Subcutaneous abdominal adipose tissue (tissue), 5 donors: ENCODE results near the gene PAFAH2.

Experiments used
- H3K27ac ChIP-seq: one replicate; pipeline ENCODE4 v1.7.0; 2013; ENCODE audit warnings: low read depth, mild to moderate bottlenecking, inconsistent platforms, low read length, moderate library complexity
- H3K27me3 ChIP-seq, 5 donors: one replicate each; pipeline ENCODE4 v1.7.0; 2013; ENCODE audit warnings: low read length in 5 of 5, inconsistent platforms in 1 of 5; ENCODE audit not compliant: control insufficient read depth in 5 of 5, insufficient read depth in 4 of 5
- H3K36me3 ChIP-seq, 5 donors: one replicate each; pipeline ENCODE4 v1.7.0; 2013; ENCODE audit warnings: low read length in 5 of 5; ENCODE audit not compliant: control insufficient read depth in 5 of 5, insufficient read depth in 5 of 5
- H3K4me1 ChIP-seq, 5 donors: one replicate each; pipeline ENCODE4 v1.7.0; 2013; ENCODE audit warnings: low read length in 5 of 5, mild to moderate bottlenecking in 3 of 5, moderate library complexity in 1 of 5; ENCODE audit not compliant: control insufficient read depth in 5 of 5, insufficient read depth in 5 of 5
- H3K4me3 ChIP-seq, 5 donors: one replicate each; pipeline ENCODE4 v1.7.0; 2013; ENCODE audit warnings: low read length in 5 of 5, low read depth in 1 of 5
- H3K9ac ChIP-seq, 5 donors: one replicate each; pipeline ENCODE4 v1.7.0; 2013; ENCODE audit warnings: low read length in 5 of 5, mild to moderate bottlenecking in 4 of 5, moderate library complexity in 3 of 5
- H3K9me3 ChIP-seq, 5 donors: one replicate each; pipeline ENCODE4 v1.7.0; 2013; ENCODE audit warnings: low read length in 5 of 5; ENCODE audit not compliant: control insufficient read depth in 5 of 5
- donor health status: healthy.
- donor health status: healthy.
- donor health status: healthy.
- donor health status: healthy.
- donor health status: healthy.

PAFAH2 gene

GRCh38 chr1:26031196-26031595 lies 33.3 kb upstream of the PAFAH2 start:
- H3K27ac ChIP-seq = no peak overlapping the region
- H3K4me3 ChIP-seq = no peak overlapping the region
- peaks cover 4 to 24% (median 14%) of the 10 kb centered on the region in 5 donors for H3K27me3 ChIP-seq
- no peak overlapping the region for H3K9ac ChIP-seq
- no peaks in the 10 kb centered on the region for H3K36me3 ChIP-seq
- peaks cover 0 to 18% (median 10%) of the 10 kb centered on the region in 5 donors for H3K4me1 ChIP-seq
- H3K9me3 ChIP-seq = no peaks in the 10 kb centered on the region

- Histone ChIP-seq H3K27ac (no peak overlapping the region), H3K4me1 (peaks cover 0 to 5% (median 4%) of the 10 kb centered on the region in 5 donors), H3K36me3 (no peaks in the 10 kb centered on the region), H3K9ac (no peak overlapping the region), H3K9me3 (no peaks in the 10 kb centered on the region), H3K27me3 (peaks cover 4 to 23% (median 13%) of the 10 kb centered on the region in 5 donors), H3K4me3 (no peak overlapping the region)
These were observed 32.1 kb upstream of the PAFAH2 start for GRCh38 chr1:26029864-26030481.

- no peaks in the 10 kb centered on the region for H3K36me3 ChIP-seq
- no peak overlapping the region for H3K27ac ChIP-seq
- H3K4me3 ChIP-seq = no peak overlapping the region
- no peaks in the 10 kb centered on the region for H3K4me1 ChIP-seq
- H3K9me3 ChIP-seq = no peaks in the 10 kb centered on the region
- no peak overlapping the region for H3K9ac ChIP-seq
- peaks cover 0 to 17% (median 12%) of the 10 kb centered on the region in 5 donors for H3K27me3 ChIP-seq
These were observed 31.4 kb upstream of the PAFAH2 start for GRCh38 chr1:26029054-26029863.

- H3K36me3 ChIP-seq = no peaks in the 10 kb centered on the region
- no peak overlapping the region for H3K9ac ChIP-seq
- peaks cover 0 to 11% (median 10%) of the 10 kb centered on the region in 5 donors for H3K27me3 ChIP-seq
- H3K9me3 ChIP-seq = no peaks in the 10 kb centered on the region
- no peak overlapping the region for H3K4me3 ChIP-seq
- H3K27ac ChIP-seq = no peak overlapping the region
- H3K4me1 ChIP-seq = no peaks in the 10 kb centered on the region
These were observed 30.7 kb upstream of the PAFAH2 start for GRCh38 chr1:26028490-26028980.

GRCh38 chr1:26027716-26028489 lies 30.0 kb upstream of the PAFAH2 start:
- Histone ChIP-seq H3K27ac (no peak overlapping the region), H3K9ac (no peak overlapping the region), H3K4me3 (no peak overlapping the region), H3K9me3 (no peaks in the 10 kb centered on the region), H3K4me1 (no peaks in the 10 kb centered on the region), H3K27me3 (peaks cover 4 to 14% (median 9%) of the 10 kb centered on the region in 5 donors), H3K36me3 (no peaks in the 10 kb centered on the region)

- H3K9ac ChIP-seq = no peak overlapping the region
- H3K4me1 ChIP-seq = peaks cover 0 to 6% (median 4%) of the 10 kb centered on the region in 5 donors
- H3K4me3 ChIP-seq = no peak overlapping the region
- no peaks in the 10 kb centered on the region for H3K36me3 ChIP-seq
- peaks cover 15 to 33% (median 22%) of the 10 kb centered on the region in 5 donors for H3K27me3 ChIP-seq
- no peaks in the 10 kb centered on the region for H3K9me3 ChIP-seq
- H3K27ac ChIP-seq = no peak overlapping the region
These were observed 27.7 kb upstream of the PAFAH2 start for GRCh38 chr1:26025517-26025916.

- Histone ChIP-seq H3K27ac (no peak overlapping the region), H3K4me1 (peaks cover 0 to 6% (median 4%) of the 10 kb centered on the region in 5 donors), H3K4me3 (no peak overlapping the region), H3K27me3 (peaks cover 20 to 38% (median 26%) of the 10 kb centered on the region in 5 donors), H3K9me3 (no peaks in the 10 kb centered on the region), H3K36me3 (no peaks in the 10 kb centered on the region), H3K9ac (no peak overlapping the region)
These were observed 27.2 kb upstream of the PAFAH2 start for GRCh38 chr1:26025060-26025459.

GRCh38 chr1:26023826-26024225 lies 26.0 kb upstream of the PAFAH2 start:
- Histone ChIP-seq H3K4me1 (peaks cover 0 to 6% (median 4%) of the 10 kb centered on the region in 5 donors), H3K9ac (no peak overlapping the region), H3K4me3 (no peak overlapping the region), H3K27me3 (peaks cover 21 to 40% (median 27%) of the 10 kb centered on the region in 5 donors), H3K9me3 (no peaks in the 10 kb centered on the region), H3K27ac (no peak overlapping the region), H3K36me3 (no peaks in the 10 kb centered on the region)

GRCh38 chr1:26023009-26023408 lies 25.1 kb upstream of the PAFAH2 start:
- H3K4me3 ChIP-seq = no peak overlapping the region
- no peaks in the 10 kb centered on the region for H3K9me3 ChIP-seq
- H3K9ac ChIP-seq = no peak overlapping the region
- H3K36me3 ChIP-seq = no peaks in the 10 kb centered on the region
- H3K4me1 ChIP-seq = peaks cover 0 to 6% (median 4%) of the 10 kb centered on the region in 5 donors
- H3K27ac ChIP-seq = no peak overlapping the region
- peaks cover 21 to 40% (median 30%) of the 10 kb centered on the region in 5 donors for H3K27me3 ChIP-seq
